ENCODE results near the gene MCC.

MCC gene

DNA sequence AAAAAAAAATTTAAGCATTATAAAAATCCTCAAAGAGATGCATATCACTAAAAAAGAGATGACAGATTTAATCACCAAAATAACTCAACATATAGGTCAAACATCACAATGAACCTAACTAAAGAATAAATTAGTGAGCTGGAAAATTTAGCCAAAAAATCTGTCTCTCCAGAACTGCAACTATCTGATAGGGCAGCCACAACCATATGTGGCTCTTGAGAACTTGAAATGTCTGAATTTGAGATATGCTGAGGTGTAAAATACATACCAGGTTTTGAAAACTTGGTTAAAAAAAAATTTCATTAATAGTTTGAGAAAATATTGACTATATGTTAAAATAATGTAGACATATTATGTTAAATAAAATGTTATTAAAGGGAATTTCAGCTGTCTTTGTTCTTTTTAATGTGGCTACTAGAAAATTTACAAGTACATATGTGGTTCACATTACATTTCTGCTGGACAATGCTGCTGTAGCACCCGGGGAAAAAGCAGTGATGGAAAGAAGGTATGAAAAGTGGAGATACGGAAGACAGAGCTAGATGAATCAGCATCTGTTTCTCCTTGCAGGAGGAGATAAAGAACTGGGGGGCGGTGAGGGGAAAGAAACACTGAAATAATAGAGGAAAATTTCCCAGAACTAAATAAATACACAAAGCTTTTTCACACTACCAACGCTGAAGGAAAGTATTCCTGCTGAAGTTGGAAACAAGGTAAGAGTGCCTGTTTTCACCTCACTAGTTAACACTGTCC lies 445.6 kb downstream of the MCC start:
- H3K4me3 ChIP-seq (ENCODE audit: insufficient read depth, low read depth, low read length): no peak overlapping the region
- H3K9me3 ChIP-seq (ENCODE audit: control insufficient read depth, low read length): no peaks in the 10 kb centered on the region
- H3K27me3 ChIP-seq (ENCODE audit: control insufficient read depth, insufficient read depth, low read length, poor library complexity, severe bottlenecking): no peaks in the 10 kb centered on the region
- H3K36me3 ChIP-seq (ENCODE audit: control insufficient read depth, insufficient read depth, low read length): no peaks in the 10 kb centered on the region
- 92 to 95% methylated on average over 3 to 4 of the region's 4 CpGs for WGBS, 2 experiments
- no peak overlapping the region for H3K27ac ChIP-seq (ENCODE audit: insufficient read depth, low read depth, low read length, poor library complexity, severe bottlenecking)
- H3K4me1 ChIP-seq (ENCODE audit: control insufficient read depth, insufficient read depth, low read length): no peaks in the 10 kb centered on the region

DNA sequence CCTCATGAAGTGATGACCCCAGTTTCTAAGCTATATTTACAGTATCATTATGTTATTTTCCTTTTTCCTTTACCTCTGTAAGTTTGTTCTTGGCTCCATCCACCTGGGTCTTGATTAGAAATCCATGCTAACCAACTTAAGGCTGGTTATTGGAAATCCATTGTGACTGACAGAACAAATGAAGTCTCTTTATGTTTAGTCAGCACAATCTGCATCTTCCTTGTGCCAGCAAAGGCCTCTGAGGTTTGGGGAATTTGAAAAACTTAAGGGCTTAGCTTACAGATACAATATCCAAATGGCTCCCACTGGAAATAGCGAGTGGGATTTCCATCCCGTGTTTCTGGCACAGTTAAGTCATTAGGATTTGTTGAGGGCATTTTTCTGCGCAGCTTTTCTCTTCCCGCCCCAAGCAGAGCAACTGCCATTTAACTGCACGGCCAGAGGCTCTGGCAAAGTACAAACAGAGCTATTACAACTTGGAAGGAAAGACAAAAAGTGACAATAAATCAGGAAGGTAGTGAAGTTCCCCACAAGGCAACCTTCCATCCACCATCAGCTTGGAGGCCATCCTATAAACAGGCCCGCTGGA lies 447.5 kb downstream of the MCC start:
- 94 to 97% methylated on average over 6 of the region's 6 CpGs for WGBS, 2 experiments
- Histone ChIP-seq H3K9me3 (ENCODE audit: control insufficient read depth, low read length) (no peaks in the 10 kb centered on the region), H3K4me3 (ENCODE audit: insufficient read depth, low read depth, low read length) (no peak overlapping the region), H3K4me1 (ENCODE audit: control insufficient read depth, insufficient read depth, low read length) (peaks cover 3% of the 10 kb centered on the region), H3K27me3 (ENCODE audit: control insufficient read depth, insufficient read depth, low read length, poor library complexity, severe bottlenecking) (no peaks in the 10 kb centered on the region), H3K36me3 (ENCODE audit: control insufficient read depth, insufficient read depth, low read length) (no peaks in the 10 kb centered on the region), H3K27ac (ENCODE audit: insufficient read depth, low read depth, low read length, poor library complexity, severe bottlenecking) (no peak overlapping the region)

DNA sequence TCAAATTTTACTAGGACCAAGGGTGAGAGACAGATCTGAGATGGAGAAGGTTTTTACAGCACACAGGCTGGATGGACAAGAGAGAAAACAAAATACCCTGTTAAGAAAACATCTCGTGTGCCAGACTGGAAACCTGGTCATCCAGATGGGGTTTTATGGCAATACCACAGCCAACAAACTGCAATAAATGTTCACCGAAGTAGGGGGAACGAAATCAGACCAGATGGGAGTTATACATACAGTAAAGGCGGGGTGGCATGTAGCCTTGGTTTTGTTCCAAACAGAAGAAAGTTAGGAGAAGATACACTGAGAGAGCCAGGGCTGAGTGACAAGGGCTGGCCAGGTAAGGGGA lies 448.3 kb downstream of the MCC start:
- no peaks in the 10 kb centered on the region for H3K36me3 ChIP-seq (ENCODE audit: control insufficient read depth, insufficient read depth, low read length)
- H3K9me3 ChIP-seq (ENCODE audit: control insufficient read depth, low read length): no peaks in the 10 kb centered on the region

GRCh38 chr5:113039229-113039933 lies 448.9 kb downstream of the MCC start:
- Histone ChIP-seq H3K27ac (ENCODE audit: insufficient read depth, low read depth, low read length, poor library complexity, severe bottlenecking) (no peak overlapping the region), H3K27me3 (ENCODE audit: control insufficient read depth, insufficient read depth, low read length, poor library complexity, severe bottlenecking) (no peaks in the 10 kb centered on the region), H3K4me3 (ENCODE audit: insufficient read depth, low read depth, low read length) (no peak overlapping the region), H3K36me3 (ENCODE audit: control insufficient read depth, insufficient read depth, low read length) (no peaks in the 10 kb centered on the region), H3K9me3 (ENCODE audit: control insufficient read depth, low read length) (no peaks in the 10 kb centered on the region), H3K4me1 (ENCODE audit: control insufficient read depth, insufficient read depth, low read length) (peaks cover 6% of the 10 kb centered on the region)
- WGBS, 2 experiments: 89 to 91% methylated on average over 14 of the region's 14 CpGs

More for the DNA sequence above, 448.3 kb downstream of the MCC start:
- 91 to 93% methylated on average over 4 of the region's 4 CpGs for WGBS, 2 experiments
- Histone ChIP-seq H3K4me1 (ENCODE audit: control insufficient read depth, insufficient read depth, low read length) (peaks cover 3% of the 10 kb centered on the region), H3K4me3 (ENCODE audit: insufficient read depth, low read depth, low read length) (no peak overlapping the region), H3K27ac (ENCODE audit: insufficient read depth, low read depth, low read length, poor library complexity, severe bottlenecking) (no peak overlapping the region), H3K27me3 (ENCODE audit: control insufficient read depth, insufficient read depth, low read length, poor library complexity, severe bottlenecking) (no peaks in the 10 kb centered on the region)

GRCh38 chr5:113038714-113039113 lies 449.5 kb downstream of the MCC start:
- WGBS, 2 experiments: 89 to 90% methylated on average over 9 of the region's 9 CpGs
- Histone ChIP-seq H3K4me1 (ENCODE audit: control insufficient read depth, insufficient read depth, low read length) (peaks cover 6% of the 10 kb centered on the region), H3K27ac (ENCODE audit: insufficient read depth, low read depth, low read length, poor library complexity, severe bottlenecking) (no peak overlapping the region), H3K36me3 (ENCODE audit: control insufficient read depth, insufficient read depth, low read length) (no peaks in the 10 kb centered on the region), H3K4me3 (ENCODE audit: insufficient read depth, low read depth, low read length) (no peak overlapping the region), H3K27me3 (ENCODE audit: control insufficient read depth, insufficient read depth, low read length, poor library complexity, severe bottlenecking) (no peaks in the 10 kb centered on the region), H3K9me3 (ENCODE audit: control insufficient read depth, low read length) (no peaks in the 10 kb centered on the region)

GRCh38 chr5:113038136-113038535 lies 450.1 kb downstream of the MCC start:
- peaks cover 6% of the 10 kb centered on the region for H3K4me1 ChIP-seq (ENCODE audit: control insufficient read depth, insufficient read depth, low read length)
- no peaks in the 10 kb centered on the region for H3K9me3 ChIP-seq (ENCODE audit: control insufficient read depth, low read length)
- H3K27me3 ChIP-seq (ENCODE audit: control insufficient read depth, insufficient read depth, low read length, poor library complexity, severe bottlenecking): no peaks in the 10 kb centered on the region
- H3K27ac ChIP-seq (ENCODE audit: insufficient read depth, low read depth, low read length, poor library complexity, severe bottlenecking): no peak overlapping the region
- WGBS, 2 experiments: 90 to 100% methylated on average over 1 of the region's 1 CpG
- no peaks in the 10 kb centered on the region for H3K36me3 ChIP-seq (ENCODE audit: control insufficient read depth, insufficient read depth, low read length)
- no peak overlapping the region for H3K4me3 ChIP-seq (ENCODE audit: insufficient read depth, low read depth, low read length)

- Histone ChIP-seq H3K4me1 (ENCODE audit: control insufficient read depth, insufficient read depth, low read length) (peaks cover 6% of the 10 kb centered on the region), H3K27ac (ENCODE audit: insufficient read depth, low read depth, low read length, poor library complexity, severe bottlenecking) (no peak overlapping the region), H3K9me3 (ENCODE audit: control insufficient read depth, low read length) (no peaks in the 10 kb centered on the region), H3K4me3 (ENCODE audit: insufficient read depth, low read depth, low read length) (no peak overlapping the region), H3K36me3 (ENCODE audit: control insufficient read depth, insufficient read depth, low read length) (no peaks in the 10 kb centered on the region), H3K27me3 (ENCODE audit: control insufficient read depth, insufficient read depth, low read length, poor library complexity, severe bottlenecking) (no peaks in the 10 kb centered on the region)
- WGBS, 2 experiments: 82 to 91% methylated on average over 1 of the region's 1 CpG
Measured at GRCh38 chr5:113036826-113037225, 451.4 kb downstream of the MCC start.

GRCh38 chr5:113036321-113036720 lies 451.9 kb downstream of the MCC start:
- Histone ChIP-seq H3K9me3 (ENCODE audit: control insufficient read depth, low read length) (no peaks in the 10 kb centered on the region), H3K27ac (ENCODE audit: insufficient read depth, low read depth, low read length, poor library complexity, severe bottlenecking) (no peak overlapping the region), H3K27me3 (ENCODE audit: control insufficient read depth, insufficient read depth, low read length, poor library complexity, severe bottlenecking) (no peaks in the 10 kb centered on the region), H3K4me1 (ENCODE audit: control insufficient read depth, insufficient read depth, low read length) (peaks cover 10% of the 10 kb centered on the region), H3K4me3 (ENCODE audit: insufficient read depth, low read depth, low read length) (no peak overlapping the region), H3K36me3 (ENCODE audit: control insufficient read depth, insufficient read depth, low read length) (no peaks in the 10 kb centered on the region)
- 92 to 93% methylated on average over 4 of the region's 4 CpGs for WGBS, 2 experiments

DNA sequence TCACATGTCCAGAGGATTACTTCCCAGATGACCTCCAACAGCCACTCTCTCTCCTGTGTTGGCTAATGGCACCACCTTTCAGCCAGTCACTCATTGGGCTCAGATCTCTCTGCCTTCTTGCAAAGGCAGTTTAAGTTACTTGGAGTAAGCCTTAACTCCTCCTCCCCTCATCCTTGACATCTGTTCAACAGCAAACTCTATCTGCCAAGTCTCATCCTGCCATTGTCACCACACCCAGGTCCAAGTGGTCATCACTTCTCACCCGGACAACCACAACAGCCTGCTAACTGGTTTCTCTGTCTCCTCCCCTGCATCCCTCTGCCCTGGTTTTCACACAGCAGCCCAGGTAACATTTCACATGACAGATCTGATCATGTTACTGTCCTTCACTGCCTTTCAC lies 453.2 kb downstream of the MCC start:
- no peak overlapping the region for H3K27ac ChIP-seq (ENCODE audit: insufficient read depth, low read depth, low read length, poor library complexity, severe bottlenecking)
- H3K9me3 ChIP-seq (ENCODE audit: control insufficient read depth, low read length): no peaks in the 10 kb centered on the region
- WGBS, 2 experiments: 92 to 95% methylated on average over 1 of the region's 1 CpG
- no peaks in the 10 kb centered on the region for H3K27me3 ChIP-seq (ENCODE audit: control insufficient read depth, insufficient read depth, low read length, poor library complexity, severe bottlenecking)
- H3K4me1 ChIP-seq (ENCODE audit: control insufficient read depth, insufficient read depth, low read length): peaks cover 12% of the 10 kb centered on the region
- no peak overlapping the region for H3K4me3 ChIP-seq (ENCODE audit: insufficient read depth, low read depth, low read length)
- H3K36me3 ChIP-seq (ENCODE audit: control insufficient read depth, insufficient read depth, low read length): no peaks in the 10 kb centered on the region

DNA sequence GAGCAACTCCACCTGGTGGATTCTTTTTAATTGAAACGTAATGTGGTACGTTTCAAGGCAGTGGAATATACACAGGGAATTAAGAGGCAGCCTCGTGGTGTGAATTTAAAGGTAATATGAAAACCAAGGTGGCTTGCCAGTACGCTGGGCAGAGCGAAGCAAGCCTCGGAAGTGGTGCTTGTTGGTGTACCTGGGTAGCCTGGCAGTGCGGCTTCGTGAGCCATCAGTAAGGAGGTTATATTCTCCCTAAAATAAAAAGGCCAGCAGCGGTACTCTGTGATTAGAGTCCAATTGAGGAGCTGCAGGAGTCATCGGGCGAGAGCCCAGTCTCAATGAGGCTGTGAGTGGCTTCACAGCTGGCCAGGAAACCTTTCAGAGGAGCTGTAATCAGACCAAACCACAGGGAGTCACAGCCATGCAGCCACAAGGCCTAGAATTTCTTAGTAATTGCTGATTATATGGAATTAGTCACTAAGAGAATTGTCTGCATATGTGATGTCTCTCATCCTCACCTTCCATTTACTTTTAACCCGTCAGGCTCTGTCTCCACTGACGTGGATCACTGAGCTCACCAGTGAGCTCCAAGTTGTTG lies 454.0 kb downstream of the MCC start:
- no peaks in the 10 kb centered on the region for H3K9me3 ChIP-seq (ENCODE audit: control insufficient read depth, low read length)
- H3K36me3 ChIP-seq (ENCODE audit: control insufficient read depth, insufficient read depth, low read length): no peaks in the 10 kb centered on the region
- no peak overlapping the region for H3K4me3 ChIP-seq (ENCODE audit: insufficient read depth, low read depth, low read length)
- 80 to 81% methylated on average over 13 of the region's 13 CpGs for WGBS, 2 experiments
- no peak overlapping the region for H3K27ac ChIP-seq (ENCODE audit: insufficient read depth, low read depth, low read length, poor library complexity, severe bottlenecking)
- no peaks in the 10 kb centered on the region for H3K27me3 ChIP-seq (ENCODE audit: control insufficient read depth, insufficient read depth, low read length, poor library complexity, severe bottlenecking)
- peaks cover 12% of the 10 kb centered on the region for H3K4me1 ChIP-seq (ENCODE audit: control insufficient read depth, insufficient read depth, low read length)

All from ectodermal cell (in vitro differentiated cells).